ENCODE measurements around the gene C16orf90. TPM values are rescaled to one million over a fixed set of nuclear protein-coding genes. Genes with fewer than 3 reads are reported as not detected.

C16orf90 gene
- total RNA-seq, 1 experiment from 2014 or later, result not detected

DNA sequence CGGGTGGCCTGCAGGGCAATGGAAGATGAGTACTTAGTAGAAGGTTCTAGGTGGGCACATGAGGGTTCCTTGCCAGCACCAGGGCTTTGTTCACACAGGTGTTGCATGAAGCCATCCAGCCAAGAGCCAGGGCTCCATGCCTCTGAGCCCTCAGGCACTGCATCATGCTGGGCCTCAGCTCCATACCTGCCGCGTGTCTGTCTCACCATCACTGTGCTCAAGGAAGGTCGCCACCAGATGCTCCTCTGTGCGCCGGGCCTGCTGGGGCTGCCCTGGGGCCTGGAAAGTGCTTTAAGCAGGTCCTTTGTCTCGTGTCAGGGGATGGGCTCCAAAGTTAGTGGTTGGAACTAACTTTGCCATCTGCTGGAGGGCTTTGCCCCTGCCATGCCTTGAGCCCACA lies 25.6 kb downstream of the C16orf90 start:
- H3K27me3 ChIP-seq, result no peaks in the 10 kb centered on the region
- no peaks in the 10 kb centered on the region for H3K4me1 ChIP-seq
- no peaks in the 10 kb centered on the region for H3K9me3 ChIP-seq (replicated peaks)
- H3K36me3 ChIP-seq, result no peaks in the 10 kb centered on the region
- no peak overlapping the region for H3K4me3 ChIP-seq
- DNase-seq, result no peak
- no peak overlapping the region for H3K27ac ChIP-seq

DNA sequence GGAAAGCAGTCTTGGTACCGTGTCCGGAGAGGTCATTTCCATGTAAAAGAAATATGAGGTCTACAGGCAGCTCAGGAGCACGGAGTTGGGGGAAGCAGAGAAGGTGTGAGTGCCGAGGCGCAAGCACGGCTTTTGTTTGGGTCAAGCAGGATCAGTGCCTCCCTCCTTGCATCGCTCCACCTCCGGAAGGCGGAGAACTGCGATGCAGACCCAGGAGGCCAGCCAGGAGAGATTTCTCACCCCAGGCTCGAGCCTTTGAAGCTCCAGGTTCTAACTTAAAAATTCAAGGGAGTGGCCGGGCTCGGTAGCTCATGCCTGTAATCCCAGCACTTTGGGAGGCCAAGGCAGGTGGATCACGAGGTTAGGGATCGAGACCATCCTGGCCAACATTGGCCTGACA lies 26.8 kb downstream of the C16orf90 start:
- Histone ChIP-seq H3K4me1 (peaks cover 6% of the 10 kb centered on the region), H3K27me3 (no peaks in the 10 kb centered on the region), H3K36me3 (no peaks in the 10 kb centered on the region), H3K9me3 (replicated peaks) (no peaks in the 10 kb centered on the region), H3K27ac (no peak overlapping the region), H3K4me3 (no peak overlapping the region)
- DNase-seq, result no peak

DNA sequence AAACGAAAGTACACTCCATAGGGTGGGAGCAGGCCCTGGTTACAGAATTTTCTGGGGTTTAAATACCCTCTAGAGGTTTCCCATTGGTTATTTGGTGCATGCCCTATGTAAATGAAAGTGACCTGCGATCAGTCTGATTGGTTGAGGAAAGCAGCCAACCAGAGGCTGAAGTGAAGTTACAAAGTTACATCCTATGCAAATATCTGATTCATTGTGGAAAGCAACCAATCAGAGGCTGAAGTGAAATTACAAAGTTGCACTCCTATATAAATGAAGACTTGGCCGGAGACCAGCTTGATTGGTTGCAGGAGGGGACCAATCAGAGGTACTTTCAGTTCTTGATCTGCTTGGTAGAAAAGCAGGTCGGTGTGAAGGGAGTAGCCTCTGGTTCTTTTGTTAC lies 27.4 kb downstream of the C16orf90 start:
- Histone ChIP-seq H3K9me3 (replicated peaks) (no peaks in the 10 kb centered on the region), H3K27me3 (no peaks in the 10 kb centered on the region), H3K4me1 (peaks cover 6% of the 10 kb centered on the region), H3K4me3 (no peak overlapping the region), H3K27ac (no peak overlapping the region), H3K36me3 (no peaks in the 10 kb centered on the region)
- peak in 1 of 2 experiments; percentile 31 for DNase-seq

DNA sequence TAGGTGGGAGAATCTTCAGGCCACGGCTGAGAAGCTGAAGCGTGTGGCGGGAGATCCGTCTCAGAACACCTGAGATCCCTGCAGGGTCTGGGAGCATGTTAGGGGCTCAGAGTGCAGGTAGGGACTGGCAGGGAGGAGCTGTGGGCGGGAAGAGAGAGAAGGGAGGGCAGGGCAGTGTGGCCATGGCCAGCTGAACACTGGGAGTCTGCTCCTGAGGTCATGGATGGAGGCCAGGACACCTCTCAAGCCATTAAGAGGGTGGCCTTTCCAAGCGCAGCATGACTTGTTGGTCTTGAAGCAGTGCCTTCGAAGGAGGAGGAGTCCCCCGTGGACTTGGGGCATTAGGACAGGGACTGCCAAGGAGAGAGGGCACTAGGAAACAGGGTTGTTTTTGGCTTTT lies 28.1 kb downstream of the C16orf90 start:
- no peak for DNase-seq
- H3K27ac ChIP-seq, result no peak overlapping the region

DNA sequence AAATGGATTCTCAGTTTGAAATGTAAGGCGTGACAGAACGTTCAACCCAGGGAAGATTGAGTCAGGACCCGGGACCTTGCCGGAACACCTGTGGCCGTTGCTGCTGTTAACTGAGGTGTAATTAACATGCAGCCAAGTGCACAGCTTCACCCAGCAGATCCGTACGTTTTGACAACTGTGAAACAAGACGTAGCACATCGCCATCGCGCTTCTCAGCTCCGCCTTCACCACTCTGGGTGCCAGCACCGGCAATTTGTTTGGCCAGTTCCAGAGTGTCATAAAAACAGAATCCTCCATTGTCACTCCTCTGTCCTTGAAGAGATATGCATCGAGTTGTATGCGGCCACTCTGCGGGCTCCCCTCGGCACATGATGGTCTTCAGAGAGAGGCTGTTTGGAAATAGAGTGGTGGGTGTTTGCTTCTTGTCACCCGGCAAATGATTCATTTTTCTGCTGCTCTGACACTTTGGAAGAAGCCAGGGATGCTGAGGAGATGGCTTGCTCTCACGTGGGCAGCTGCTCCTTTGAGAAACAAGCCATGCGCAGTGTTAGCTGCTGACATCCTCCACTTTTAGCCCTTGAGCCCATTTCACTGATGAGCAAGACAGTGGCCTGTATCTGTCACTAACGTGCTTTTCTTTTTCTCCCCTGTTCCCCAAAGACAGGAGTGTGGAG lies 29.2 kb downstream of the C16orf90 start:
- no peak overlapping the region for H3K27ac ChIP-seq
- no peaks in the 10 kb centered on the region for H3K36me3 ChIP-seq
- H3K27me3 ChIP-seq, result no peaks in the 10 kb centered on the region
- no peak for DNase-seq
- peaks cover 6% of the 10 kb centered on the region for H3K4me1 ChIP-seq
- H3K4me3 ChIP-seq, result no peak overlapping the region
- no peaks in the 10 kb centered on the region for H3K9me3 ChIP-seq (replicated peaks)

More for the DNA sequence above, 28.1 kb downstream of the C16orf90 start:
- no peaks in the 10 kb centered on the region for H3K27me3 ChIP-seq
- H3K36me3 ChIP-seq, result no peaks in the 10 kb centered on the region
- no peak overlapping the region for H3K4me3 ChIP-seq
- H3K9me3 ChIP-seq (replicated peaks), result no peaks in the 10 kb centered on the region
- H3K4me1 ChIP-seq, result peaks cover 6% of the 10 kb centered on the region

- Histone ChIP-seq H3K36me3 (no peaks in the 10 kb centered on the region), H3K4me3 (no peak overlapping the region), H3K9me3 (replicated peaks) (no peaks in the 10 kb centered on the region), H3K27ac (no peak overlapping the region), H3K4me1 (peaks cover 6% of the 10 kb centered on the region), H3K27me3 (no peaks in the 10 kb centered on the region)
- DNase-seq, result no peak
Measured at GRCh38 chr16:3465301-3465700, 30.0 kb downstream of the C16orf90 start.

DNA sequence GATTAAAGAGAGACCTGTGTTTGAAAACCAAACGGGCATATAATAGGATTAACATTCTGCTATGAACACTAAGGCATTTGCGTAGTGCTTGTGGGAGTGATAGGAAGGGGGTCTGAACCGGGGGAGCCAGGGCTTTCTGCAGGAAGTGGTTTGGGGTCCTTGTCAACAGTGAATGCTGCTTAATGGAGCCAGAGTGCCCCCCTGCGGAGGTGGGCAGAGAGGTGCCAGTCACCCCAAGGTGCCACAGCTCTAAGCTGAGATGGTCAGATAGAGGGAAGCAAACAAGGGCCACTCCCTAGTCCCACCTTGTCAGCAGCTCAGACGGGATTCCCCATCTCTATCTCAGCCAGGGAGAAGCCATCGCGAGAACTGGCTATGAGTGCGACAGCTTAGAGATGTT lies 34.1 kb downstream of the C16orf90 start:
- no peak for DNase-seq
- no peaks in the 10 kb centered on the region for H3K27me3 ChIP-seq
- no peak overlapping the region for H3K27ac ChIP-seq
- no peaks in the 10 kb centered on the region for H3K36me3 ChIP-seq
- H3K4me1 ChIP-seq, result peaks cover 14% of the 10 kb centered on the region
- no peak overlapping the region for H3K4me3 ChIP-seq
- H3K9me3 ChIP-seq (replicated peaks), result no peaks in the 10 kb centered on the region

GRCh38 chr16:3460585-3460984 lies 34.7 kb downstream of the C16orf90 start:
- DNase-seq, result no peak
- H3K4me3 ChIP-seq, result no peak overlapping the region
- H3K27me3 ChIP-seq, result no peaks in the 10 kb centered on the region
- peaks cover 14% of the 10 kb centered on the region for H3K4me1 ChIP-seq
- H3K27ac ChIP-seq, result no peak overlapping the region
- H3K9me3 ChIP-seq (replicated peaks), result no peaks in the 10 kb centered on the region
- no peaks in the 10 kb centered on the region for H3K36me3 ChIP-seq

DNA sequence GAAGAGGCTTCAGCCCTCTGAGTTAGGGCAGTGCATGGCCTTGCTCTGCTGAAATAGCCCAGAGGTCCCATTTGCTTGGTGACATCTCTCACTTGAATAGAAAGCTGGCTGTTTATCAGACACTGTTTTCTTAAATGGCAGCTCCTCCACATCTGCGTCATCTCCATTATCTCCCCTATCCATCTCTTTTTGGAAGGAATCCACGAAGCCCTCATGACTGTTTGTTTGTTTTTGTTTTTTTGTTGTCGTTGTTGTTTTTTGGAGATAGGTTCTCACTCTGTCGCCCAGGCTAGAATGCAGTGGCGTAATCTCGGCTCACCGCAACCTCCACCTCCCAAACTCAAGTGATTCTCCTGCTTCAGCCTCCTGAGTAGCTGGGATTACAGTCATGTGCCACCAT lies 35.2 kb downstream of the C16orf90 start:
- no peak overlapping the region for H3K27ac ChIP-seq
- H3K4me1 ChIP-seq, result peaks cover 14% of the 10 kb centered on the region
- H3K9me3 ChIP-seq (replicated peaks), result no peaks in the 10 kb centered on the region

DNA sequence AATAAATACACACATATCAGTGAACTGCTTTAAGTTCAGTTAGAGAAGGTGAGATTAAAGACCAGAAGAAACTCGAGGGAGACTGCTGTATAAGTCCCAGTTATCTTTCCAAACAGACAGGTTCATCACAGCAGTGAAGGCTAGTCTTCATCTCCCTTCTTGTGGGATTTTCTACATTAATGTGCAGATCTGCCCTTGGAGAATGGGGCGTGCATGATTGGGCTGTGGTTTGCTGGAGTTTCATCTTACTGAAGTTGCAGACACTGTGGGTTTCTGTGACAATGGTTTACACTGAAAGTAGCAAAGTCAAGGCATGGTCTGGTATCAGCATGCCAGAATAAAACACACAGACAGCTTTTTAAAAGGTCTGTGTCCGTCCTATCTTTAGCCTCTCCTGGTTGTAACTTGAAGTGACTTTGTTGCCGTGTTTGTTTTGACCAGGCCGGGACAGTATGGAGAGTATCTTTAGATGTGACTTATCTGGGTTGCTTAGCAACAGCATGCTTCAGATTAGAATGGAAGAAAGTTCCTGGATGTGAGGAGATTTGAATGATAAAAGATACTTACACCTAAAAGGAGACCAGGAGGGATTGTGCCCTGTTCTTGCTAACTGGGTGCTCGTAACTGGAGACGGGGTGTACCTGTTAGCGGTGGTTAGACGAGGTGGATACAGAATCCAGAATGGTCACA lies 35.7 kb downstream of the C16orf90 start:
- H3K4me3 ChIP-seq, result peak overlapping the region; percentile 80
- DNase-seq, result no peak
- no peaks in the 10 kb centered on the region for H3K36me3 ChIP-seq
- H3K9me3 ChIP-seq (replicated peaks), result no peaks in the 10 kb centered on the region
- peaks cover 14% of the 10 kb centered on the region for H3K4me1 ChIP-seq
- H3K27me3 ChIP-seq, result no peaks in the 10 kb centered on the region
- no peak overlapping the region for H3K27ac ChIP-seq

More for the DNA sequence above, 35.2 kb downstream of the C16orf90 start:
- Histone ChIP-seq H3K27me3 (no peaks in the 10 kb centered on the region), H3K36me3 (no peaks in the 10 kb centered on the region), H3K4me3 (no peak overlapping the region)
- DNase-seq, result no peak

- no peaks in the 10 kb centered on the region for H3K36me3 ChIP-seq
- peak overlapping the region; percentile 80 for H3K4me3 ChIP-seq
- peaks cover 8% of the 10 kb centered on the region; the same call in 1 of the 2 replicates for H3K4me1 ChIP-seq
- no peaks in the 10 kb centered on the region for H3K27me3 ChIP-seq
- DNase-seq, result no peak
- H3K9me3 ChIP-seq (replicated peaks), result no peaks in the 10 kb centered on the region
- H3K27ac ChIP-seq, result peak overlapping the region; percentile 42
Measured at GRCh38 chr16:3458852-3459361, 36.4 kb downstream of the C16orf90 start.

GRCh38 chr16:3458278-3458851 lies 36.9 kb downstream of the C16orf90 start:
- H3K27ac ChIP-seq, result peak overlapping the region; percentile 42
- peak in 1 of 2 experiments; percentile 24 for DNase-seq

DNA sequence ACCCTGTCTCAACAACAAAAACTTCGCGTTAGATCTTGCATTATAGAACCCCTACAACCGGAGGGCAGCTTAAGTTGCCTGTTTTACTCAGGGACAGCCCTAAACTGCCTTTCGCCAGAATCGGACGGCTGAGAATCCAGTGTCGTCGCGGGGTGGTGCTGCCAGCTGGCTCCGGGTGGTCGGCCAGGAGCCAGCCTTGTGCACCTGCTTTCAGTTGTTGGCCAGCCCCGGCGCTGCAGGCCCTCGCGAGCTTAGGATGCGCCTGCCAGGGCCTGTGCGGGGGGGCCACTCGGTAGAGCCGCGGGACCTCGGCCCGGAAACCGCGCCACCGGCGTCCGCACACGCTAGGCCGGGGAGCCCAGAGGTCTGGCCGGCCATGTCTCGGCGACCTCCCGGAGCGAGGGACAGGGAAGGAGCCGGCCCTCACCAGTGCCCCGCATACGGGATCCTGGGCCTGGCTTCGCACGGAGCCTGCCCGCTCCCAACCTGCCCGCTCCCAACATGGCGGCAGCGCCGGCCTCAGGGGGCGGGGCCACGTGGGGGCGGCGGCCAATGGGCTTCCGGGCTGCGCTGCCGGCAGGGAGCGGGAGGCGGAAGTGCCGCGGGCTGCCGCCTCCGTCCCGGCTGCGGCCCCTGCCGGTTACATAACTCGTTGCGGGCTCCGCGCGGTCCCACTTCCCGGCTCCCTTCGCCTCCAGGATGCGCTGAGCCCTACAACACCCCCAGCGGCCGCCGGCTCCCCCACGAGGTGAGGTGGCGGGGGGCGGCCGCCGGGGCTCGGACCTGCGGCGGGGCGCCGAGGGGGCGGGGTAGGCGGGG lies 37.6 kb downstream of the C16orf90 start:
- Histone ChIP-seq H3K4me3 (peak overlapping the region; percentile 80), H3K9me3 (replicated peaks) (no peaks in the 10 kb centered on the region), H3K27me3 (no peaks in the 10 kb centered on the region), H3K27ac (peak overlapping the region; percentile 88), H3K36me3 (no peaks in the 10 kb centered on the region), H3K4me1 (peaks cover 8% of the 10 kb centered on the region; the same call in 1 of the 2 replicates)
- peak; percentile 87 to 90 for DNase-seq

More at GRCh38 chr16:3458278-3458851, 36.9 kb downstream of the C16orf90 start:
- Histone ChIP-seq H3K27me3 (no peaks in the 10 kb centered on the region), H3K36me3 (no peaks in the 10 kb centered on the region), H3K4me1 (peaks cover 8% of the 10 kb centered on the region; the same call in 1 of the 2 replicates), H3K4me3 (peak overlapping the region; percentile 80), H3K9me3 (replicated peaks) (no peaks in the 10 kb centered on the region)

DNA sequence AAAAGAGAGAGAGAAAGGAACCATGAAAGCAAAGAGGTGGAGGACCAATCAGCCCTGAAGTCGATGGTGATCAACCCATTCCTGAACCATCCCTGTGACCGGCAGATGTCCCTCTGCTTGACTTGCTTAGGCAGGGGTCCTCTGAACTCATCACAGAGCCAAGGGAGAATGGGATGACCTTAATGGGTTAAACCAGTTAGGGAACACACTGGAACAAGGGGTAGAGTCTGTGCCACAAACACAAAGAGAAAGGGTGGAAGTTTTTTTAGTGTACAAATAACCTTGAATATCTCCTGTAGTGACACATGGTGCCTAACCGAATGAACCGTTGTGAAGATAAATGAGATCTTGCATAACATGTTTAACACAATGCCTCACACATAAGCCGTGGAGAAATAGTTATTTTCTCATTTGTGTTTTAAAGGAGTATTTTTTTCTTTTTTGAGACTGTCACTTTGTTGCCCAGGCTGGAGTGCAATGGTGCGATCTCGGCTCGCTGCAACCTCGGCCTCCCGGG lies 40.6 kb downstream of the C16orf90 start:
- Histone ChIP-seq H3K4me1 (peaks cover 8% of the 10 kb centered on the region; the same call in 1 of the 2 replicates), H3K36me3 (no peaks in the 10 kb centered on the region), H3K9me3 (replicated peaks) (no peaks in the 10 kb centered on the region), H3K4me3 (no peak overlapping the region), H3K27me3 (no peaks in the 10 kb centered on the region), H3K27ac (no peak overlapping the region)
- DNase-seq, result no peak
